ENCODE data around the gene SEPTIN3. TPM values are rescaled to one million over a fixed set of nuclear protein-coding genes. Genes with fewer than 3 reads are reported as not detected.

SEPTIN3 gene
- polyA plus RNA-seq, 1 donor (not counting 4 experiments of a cell fraction or from before 2014, with no cell fraction given) = 0.07 TPM

DNA sequence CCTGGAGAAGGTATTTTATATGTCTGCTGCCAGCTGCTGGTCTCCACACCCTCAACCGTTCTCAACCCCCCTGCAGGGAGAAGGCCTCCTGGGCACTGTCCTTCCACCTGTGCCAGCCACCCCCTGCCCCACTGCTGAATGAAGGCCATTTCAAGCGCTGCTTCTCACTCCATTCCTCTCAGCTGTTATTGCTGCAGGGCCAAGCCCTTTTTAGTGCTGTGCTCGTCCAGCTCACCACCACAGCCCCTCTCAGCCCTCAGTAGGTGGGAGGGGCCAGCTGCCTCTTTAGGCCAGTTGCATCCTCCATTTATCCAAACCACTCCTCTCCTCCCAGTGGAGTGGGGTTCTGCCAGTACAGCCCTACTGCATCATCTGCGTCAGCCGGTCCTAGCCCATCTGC, 27.6 kb downstream of the SEPTIN3 start:
- H3K36me3 ChIP-seq (ENCODE audit: control insufficient read depth in 2 of 2, extremely low read depth in 1 of 2, insufficient read depth in 2 of 2, low read length in 2 of 2) = no peaks in the 10 kb centered on the region
- H2AFZ ChIP-seq (ENCODE audit: control insufficient read depth, low read length) = no peak overlapping the region
- no peaks in the 10 kb centered on the region for H3K79me2 ChIP-seq (ENCODE audit: control insufficient read depth, insufficient read depth, low read length)
- peaks cover 3% of the 10 kb centered on the region for H3K27me3 ChIP-seq (ENCODE audit: control insufficient read depth, extremely low read depth, insufficient read depth, low read length)
- no peak overlapping the region for H3K4me3 ChIP-seq (ENCODE audit: control insufficient read depth in 2 of 3, extremely low read depth in 1 of 3, insufficient read depth in 2 of 3, low read depth in 1 of 3, low read length in 3 of 3)
- H3K4me1 ChIP-seq (ENCODE audit: control insufficient read depth, extremely low read depth, insufficient read depth, low read length) = no peaks in the 10 kb centered on the region
- dilution Hi-C loops (cut with MboI; ENCODE audit: extremely low pct_ligation_motif_present, low sequenced_read_pairs) = no loop called here
- H3K9me1 ChIP-seq (ENCODE audit: control insufficient read depth, extremely low read depth, insufficient read depth, low read length) = no peaks in the 10 kb centered on the region
- no peaks in the 10 kb centered on the region for H3K9me3 ChIP-seq (ENCODE audit: control insufficient read depth, low read depth, low read length)
- H3K9ac ChIP-seq (ENCODE audit: control insufficient read depth, extremely low read depth, insufficient read depth, low read length) = no peak overlapping the region
- H3K27ac ChIP-seq (ENCODE audit: control insufficient read depth, insufficient read depth, low read length) = no peak overlapping the region
- DNase-seq (ENCODE audit: low read depth, low spot score) (no peak), FAIRE-seq (no peak)
- H4K20me1 ChIP-seq (ENCODE audit: control insufficient read depth, extremely low read depth, insufficient read depth, low read length) = no peaks in the 10 kb centered on the region
- H3K4me2 ChIP-seq (ENCODE audit: control insufficient read depth, extremely low read depth, insufficient read depth, low read depth, low read length) = no peak overlapping the region
- no peak for TF ChIP-seq EZH2 (IDR thresholded peaks at IDR 0.05; ENCODE audit: low read length)
- TF ChIP-seq, protein P1, sequence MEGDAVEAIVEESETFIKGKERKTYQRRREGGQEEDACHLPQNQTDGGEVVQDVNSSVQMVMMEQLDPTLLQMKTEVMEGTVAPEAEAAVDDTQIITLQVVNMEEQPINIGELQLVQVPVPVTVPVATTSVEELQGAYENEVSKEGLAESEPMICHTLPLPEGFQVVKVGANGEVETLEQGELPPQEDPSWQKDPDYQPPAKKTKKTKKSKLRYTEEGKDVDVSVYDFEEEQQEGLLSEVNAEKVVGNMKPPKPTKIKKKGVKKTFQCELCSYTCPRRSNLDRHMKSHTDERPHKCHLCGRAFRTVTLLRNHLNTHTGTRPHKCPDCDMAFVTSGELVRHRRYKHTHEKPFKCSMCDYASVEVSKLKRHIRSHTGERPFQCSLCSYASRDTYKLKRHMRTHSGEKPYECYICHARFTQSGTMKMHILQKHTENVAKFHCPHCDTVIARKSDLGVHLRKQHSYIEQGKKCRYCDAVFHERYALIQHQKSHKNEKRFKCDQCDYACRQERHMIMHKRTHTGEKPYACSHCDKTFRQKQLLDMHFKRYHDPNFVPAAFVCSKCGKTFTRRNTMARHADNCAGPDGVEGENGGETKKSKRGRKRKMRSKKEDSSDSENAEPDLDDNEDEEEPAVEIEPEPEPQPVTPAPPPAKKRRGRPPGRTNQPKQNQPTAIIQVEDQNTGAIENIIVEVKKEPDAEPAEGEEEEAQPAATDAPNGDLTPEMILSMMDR (optimal IDR thresholded peaks at IDR 0.05 in 1 of 3, IDR thresholded peaks at IDR 0.05 in 1 of 3, conservative IDR thresholded peaks at IDR 0.05 in 1 of 3; ENCODE audit: extremely low read depth in 1 of 3, insufficient read depth in 2 of 3, low read length in 3 of 3) = no peak

GRCh38 chr22:41998361-41999261, 29.4 kb downstream of the SEPTIN3 start, which contains the start of gene WBP2NL:
TSS of gene WBP2NL (plus strand) at chr22:41998788. CDS start at chr22:41998819, 31 bp downstream.
- Histone ChIP-seq H3K9me3 (ENCODE audit: control insufficient read depth, low read depth, low read length) (no peaks in the 10 kb centered on the region), H3K27me3 (ENCODE audit: control insufficient read depth, extremely low read depth, insufficient read depth, low read length) (peaks cover 3% of the 10 kb centered on the region), H3K4me3 (ENCODE audit: control insufficient read depth in 2 of 3, extremely low read depth in 1 of 3, insufficient read depth in 2 of 3, low read depth in 1 of 3, low read length in 3 of 3) (peak within 1 kb of the TSS; percentile 39 to 70 (median 53)), H3K36me3 (ENCODE audit: control insufficient read depth in 2 of 2, extremely low read depth in 1 of 2, insufficient read depth in 2 of 2, low read length in 2 of 2) (no peaks in the 10 kb centered on the region), H2AFZ (ENCODE audit: control insufficient read depth, low read length) (peak within 1 kb of the TSS; percentile 93), H3K4me2 (ENCODE audit: control insufficient read depth, extremely low read depth, insufficient read depth, low read depth, low read length) (peak within 1 kb of the TSS; percentile 47), H3K9me1 (ENCODE audit: control insufficient read depth, extremely low read depth, insufficient read depth, low read length) (no peaks in the 10 kb centered on the region), H3K9ac (ENCODE audit: control insufficient read depth, extremely low read depth, insufficient read depth, low read length) (peak within 1 kb of the TSS; percentile 50), H3K4me1 (ENCODE audit: control insufficient read depth, extremely low read depth, insufficient read depth, low read length) (no peaks in the 10 kb centered on the region), H3K27ac (ENCODE audit: control insufficient read depth, insufficient read depth, low read length) (no peak within 1 kb of the TSS), H4K20me1 (ENCODE audit: control insufficient read depth, extremely low read depth, insufficient read depth, low read length) (no peaks in the 10 kb centered on the region), H3K79me2 (ENCODE audit: control insufficient read depth, insufficient read depth, low read length) (no peaks in the 10 kb centered on the region)
- FAIRE-seq (no peak), DNase-seq (ENCODE audit: low read depth, low spot score) (no peak)
- TF ChIP-seq, protein P1 (optimal IDR thresholded peaks at IDR 0.05 in 1 of 3, IDR thresholded peaks at IDR 0.05 in 1 of 3, conservative IDR thresholded peaks at IDR 0.05 in 1 of 3; ENCODE audit: extremely low read depth in 1 of 3, insufficient read depth in 2 of 3, low read length in 3 of 3) = no peak
- TF ChIP-seq EZH2 (IDR thresholded peaks at IDR 0.05; ENCODE audit: low read length) = no peak
- dilution Hi-C loops (cut with MboI; ENCODE audit: extremely low pct_ligation_motif_present, low sequenced_read_pairs) = no loop called here
